Dermis blood vessel endothelial cell (primary cell): ENCODE data around the gene OR5D14. TPM values are rescaled to one million over a fixed set of nuclear protein-coding genes. Genes with fewer than 3 reads are reported as not detected.

ENCODE experiments used
- DNase-seq: peaks from one replicate; pipeline ENCODE4 v3.0.0; 2010
- total RNA-seq: library from RNA; depleted of rRNA; stranded (reverse); fragments of >200 nt; gene quantifications from 2 replicates; pipeline ENCODE4 v1.2.3, GENCODE V29; 2014

OR5D14 gene
- total RNA-seq = not detected in 2 replicates

DNA sequence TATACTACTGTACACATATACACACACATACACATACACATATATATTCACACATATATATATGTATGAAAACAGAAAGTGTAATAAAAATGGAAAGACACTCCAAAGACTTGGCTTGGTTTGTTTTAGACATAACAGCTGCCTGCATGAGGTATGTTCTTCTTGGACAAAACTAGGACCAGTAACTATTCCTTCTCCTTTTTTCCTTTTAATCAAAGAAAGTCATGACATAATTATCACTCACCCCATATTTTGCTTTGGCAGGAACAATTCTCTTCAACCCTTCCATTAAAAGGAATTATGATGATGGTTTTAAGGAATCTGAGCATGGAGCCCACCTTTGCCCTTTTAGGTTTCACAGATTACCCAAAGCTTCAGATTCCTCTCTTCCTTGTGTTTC is at the start of gene OR5D14:
Gene OR5D14 (plus strand): TSS at position 301 of the 400 bp plus-strand sequence. CDS start 0 bp downstream, at position 301.
- no peak for DNase-seq

DNA sequence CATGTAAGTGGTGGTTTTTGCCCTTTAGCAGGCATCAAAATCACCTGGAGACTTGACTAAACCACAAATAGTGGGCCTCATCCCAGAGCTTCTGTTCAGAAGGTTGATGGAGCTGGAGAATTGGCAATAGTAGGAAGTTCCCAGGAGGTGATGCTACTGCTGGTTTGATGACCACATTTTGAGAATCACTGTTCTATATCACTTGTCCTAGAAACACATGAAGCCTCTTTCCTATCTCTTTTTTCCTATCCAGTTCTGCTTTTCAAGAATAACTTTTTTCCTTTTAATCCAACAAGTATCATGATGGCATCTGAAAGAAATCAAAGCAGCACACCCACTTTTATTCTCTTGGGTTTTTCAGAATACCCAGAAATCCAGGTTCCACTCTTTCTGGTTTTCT is 22.2 kb upstream of the OR5D14 start, which contains the start of gene OR5D13:
Gene OR5D13 (plus strand): TSS at position 301 of the 400 bp plus-strand sequence. CDS start 0 bp downstream, at position 301.
- no peak for DNase-seq

DNA sequence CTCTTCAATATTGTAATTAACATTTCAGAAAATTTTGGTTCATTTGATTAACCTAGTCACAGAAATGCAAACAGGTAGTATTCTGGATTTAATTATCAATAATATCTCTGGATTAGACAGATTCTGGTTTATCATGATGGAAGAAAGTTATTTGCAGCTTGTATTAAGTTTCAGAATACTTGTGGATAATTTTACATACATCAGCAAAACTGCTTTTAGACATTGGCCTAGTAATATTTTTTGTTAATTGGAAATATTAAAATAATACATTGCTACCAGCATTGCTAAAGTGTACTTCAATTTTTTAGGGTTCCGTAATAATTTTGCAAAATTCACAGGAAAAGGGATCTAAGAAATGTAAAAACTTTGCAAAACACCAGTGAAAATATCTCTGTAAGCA is 3.8 kb upstream of the OR5D14 start:
- DNase-seq = no peak

DNA sequence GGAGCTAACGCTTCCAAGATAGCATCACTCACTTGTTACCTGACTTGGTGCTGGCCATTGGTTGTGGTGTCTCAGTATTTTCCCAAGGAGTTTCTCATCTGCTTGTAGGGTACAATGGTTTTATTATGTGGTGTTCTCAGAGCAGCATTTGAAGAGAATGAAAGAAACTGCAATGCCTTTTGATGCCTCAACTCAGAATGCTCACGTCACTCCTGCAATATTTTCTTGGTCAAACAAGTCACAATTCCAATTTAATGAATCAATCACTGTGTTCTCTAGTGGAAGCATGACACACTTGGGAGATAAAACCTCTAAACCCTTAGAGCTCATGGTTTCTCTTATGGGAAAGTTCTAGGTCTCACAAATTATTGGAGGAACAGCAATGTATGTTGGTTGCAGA is 2.0 kb upstream of the OR5D14 start:
- no peak for DNase-seq

DNA sequence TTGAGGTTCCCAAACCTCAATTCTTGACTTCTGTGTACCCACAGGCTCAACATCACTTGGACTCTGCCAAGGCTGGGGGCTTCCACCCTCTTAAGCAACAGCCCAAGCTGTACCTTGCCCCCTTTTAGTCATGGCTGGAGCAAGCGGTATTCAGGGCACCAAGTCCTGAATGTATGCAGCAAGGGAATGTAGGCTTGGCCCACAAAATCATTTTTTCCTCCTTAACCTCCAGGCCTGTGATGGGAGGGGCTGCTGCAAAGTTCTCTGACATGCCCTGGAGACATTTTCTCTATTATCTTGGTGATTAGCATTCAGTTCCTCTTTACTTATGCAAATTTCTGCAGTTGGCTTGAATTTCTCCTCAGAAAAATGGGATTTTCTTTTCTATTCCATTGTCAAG is 10.9 kb downstream of the OR5D14 start:
- no peak for DNase-seq

DNA sequence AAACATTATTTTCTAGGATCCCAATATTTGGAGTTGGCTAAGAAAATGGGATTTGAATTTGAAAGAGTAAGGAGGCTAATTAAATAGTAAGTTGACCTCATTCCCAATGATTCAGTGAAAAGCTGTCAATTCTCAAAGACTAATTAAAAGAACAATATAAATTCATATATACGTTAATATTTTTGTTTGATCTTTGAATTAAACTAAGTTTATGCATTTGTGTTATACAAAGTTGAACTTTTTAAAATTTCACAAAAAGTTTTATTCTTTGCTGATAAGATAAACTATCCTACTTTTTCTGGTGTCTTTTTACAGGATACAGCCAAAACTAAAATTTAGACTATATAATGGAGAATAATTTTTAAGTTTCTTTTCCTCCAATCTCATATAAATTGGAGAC is 15.7 kb downstream of the OR5D14 start, which contains the start of gene OR5L1:
Gene OR5L1 (plus strand): TSS at position 301 of the 400 bp plus-strand sequence. CDS start 100 bp downstream, outside the sequence.
- DNase-seq = no peak

DNA sequence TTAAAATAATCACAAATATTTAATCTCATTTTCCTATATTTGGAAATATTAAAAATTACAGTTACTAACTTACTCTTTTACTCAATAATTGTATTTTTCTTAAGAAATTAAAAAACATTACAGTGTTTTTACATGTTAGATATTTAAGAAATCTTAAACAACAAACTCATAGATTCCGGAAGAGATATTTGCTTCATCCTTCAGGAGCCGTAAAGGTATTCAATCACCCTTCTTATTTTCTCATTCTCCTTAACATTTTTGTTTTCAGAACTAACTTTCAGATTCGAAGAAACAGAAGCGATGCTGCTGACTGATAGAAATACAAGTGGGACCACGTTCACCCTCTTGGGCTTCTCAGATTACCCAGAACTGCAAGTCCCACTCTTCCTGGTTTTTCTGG is 24.0 kb downstream of the OR5D14 start, which contains the start of gene OR5D18:
Gene OR5D18 (plus strand): TSS at position 301 of the 400 bp plus-strand sequence. CDS start 0 bp downstream, at position 301.
- no peak for DNase-seq

DNA sequence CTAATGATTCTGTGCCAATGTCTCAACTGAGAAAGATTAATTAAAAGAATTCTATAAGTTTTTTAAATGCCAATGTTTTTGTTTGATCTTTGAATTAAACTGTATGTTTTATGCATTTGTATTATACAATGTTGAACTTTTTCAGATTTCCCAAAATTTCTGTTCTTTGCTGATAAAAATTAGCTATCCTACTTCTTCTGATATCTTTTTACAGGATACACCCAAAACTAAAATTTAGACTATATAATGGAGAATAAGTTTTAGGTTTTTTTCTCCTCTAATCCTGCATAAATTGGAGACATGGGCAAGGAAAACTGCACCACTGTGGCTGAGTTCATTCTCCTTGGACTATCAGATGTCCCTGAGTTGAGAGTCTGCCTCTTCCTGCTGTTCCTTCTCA is 31.6 kb downstream of the OR5D14 start, which contains the start of gene OR5L2:
Gene OR5L2 (plus strand): TSS at position 301 of the 400 bp plus-strand sequence. CDS start 0 bp downstream, at position 301.
- DNase-seq = no peak

DNA sequence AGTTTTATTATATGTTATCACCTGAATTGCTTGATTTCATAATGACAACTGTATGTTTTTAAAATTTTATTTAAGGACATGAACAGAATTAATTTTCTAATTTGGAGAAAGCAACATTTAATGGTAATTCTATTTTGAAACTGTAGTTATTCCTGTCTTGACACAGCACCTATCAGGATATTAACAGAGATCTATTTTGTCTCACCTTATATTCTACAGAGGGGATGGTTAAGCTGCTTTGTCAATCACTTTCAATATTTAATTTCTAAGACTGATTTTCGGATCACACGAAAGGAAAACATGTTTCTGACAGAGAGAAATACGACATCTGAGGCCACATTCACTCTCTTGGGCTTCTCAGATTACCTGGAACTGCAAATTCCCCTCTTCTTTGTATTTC is 43.1 kb downstream of the OR5D14 start, which contains the start of gene OR5D16:
Gene OR5D16 (plus strand): TSS at position 301 of the 400 bp plus-strand sequence. CDS start 0 bp downstream, at position 301.
- no peak for DNase-seq

Other genes starting within 250 kb of the OR5D14 start
- not detected in 2 replicates for gene OR4C15, start 241.1 kb upstream of the OR5D14 start, total RNA-seq
- gene OR4C16, start 223.4 kb upstream of the OR5D14 start, total RNA-seq = not detected in 2 replicates
- gene OR4C11, start 187.9 kb upstream of the OR5D14 start, total RNA-seq = not detected in 2 replicates
- gene OR4P4, start 160.4 kb upstream of the OR5D14 start, total RNA-seq = not detected in 2 replicates
- gene OR4S2, start 147.2 kb upstream of the OR5D14 start, total RNA-seq = not detected in 2 replicates
- not detected in 2 replicates for gene OR4C6, start 133.4 kb upstream of the OR5D14 start, total RNA-seq
- not detected in 2 replicates for gene OR5D13, start 22.1 kb upstream of the OR5D14 start, total RNA-seq
- gene OR5L1, start 15.8 kb downstream of the OR5D14 start, total RNA-seq = not detected in 2 replicates
- not detected in 2 replicates for gene OR5D18, start 24.1 kb downstream of the OR5D14 start, total RNA-seq
- not detected in 2 replicates for gene OR5L2, start 31.7 kb downstream of the OR5D14 start, total RNA-seq
- not detected in 2 replicates for gene OR5D16, start 43.2 kb downstream of the OR5D14 start, total RNA-seq
- not detected in 2 replicates for gene TRIM51, start 87.7 kb downstream of the OR5D14 start, total RNA-seq
- not detected in 2 replicates for gene OR5W2, start 119.0 kb downstream of the OR5D14 start, total RNA-seq
- gene OR5I1, start 140.8 kb downstream of the OR5D14 start, total RNA-seq = not detected in 2 replicates
- gene OR10AG1, start 174.4 kb downstream of the OR5D14 start, total RNA-seq = not detected in 2 replicates
- gene OR5F1, start 199.1 kb downstream of the OR5D14 start, total RNA-seq = not detected in 2 replicates
- gene OR5AS1, start 232.1 kb downstream of the OR5D14 start, total RNA-seq = not detected in 2 replicates